HG02588 (cell line): Measurements from ENCODE around the gene TBKBP1.
"Not testable (repeated sequence)": the region's sequence is repeated elsewhere in the genome, so short reads cannot be mapped to it uniquely, and the experiment has no call there.

Experiments used
- ATAC-seq: cut with Tn5 transposase; IDR thresholded peaks from one replicate; pipeline ENCODE4 v1.9.1; 2021; ENCODE audit warnings: mild to moderate bottlenecking, moderate library complexity; ENCODE audit not compliant: unreplicated experiment

TBKBP1 gene

GRCh38 chr17:47676510-47677165, 17.3 kb upstream of the TBKBP1 start:
- no peak for ATAC-seq

DNA sequence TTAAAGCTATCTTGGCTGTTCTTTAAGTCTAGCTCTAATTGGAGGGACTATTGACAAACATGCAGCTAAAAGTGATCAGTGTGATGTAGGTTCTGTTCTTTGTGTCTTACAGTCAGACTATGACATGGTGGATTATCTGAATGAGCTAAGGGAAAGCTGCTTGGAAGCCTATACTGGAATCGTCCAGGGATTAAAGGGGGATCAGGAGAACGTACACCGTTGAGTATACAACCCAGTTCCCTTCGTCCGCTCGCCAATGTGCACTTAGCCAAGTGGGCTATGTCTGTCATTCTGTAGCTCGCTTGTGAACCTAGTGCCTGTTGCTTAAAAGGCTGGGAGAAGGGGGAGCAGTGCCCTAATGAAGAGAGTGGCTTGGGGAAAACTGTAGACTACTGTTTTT, 15.8 kb upstream of the TBKBP1 start:
- no peak for ATAC-seq

- ATAC-seq, result no peak
Measured at GRCh38 chr17:47682138-47682537, 11.8 kb upstream of the TBKBP1 start.

- not testable (repeated sequence) for ATAC-seq
Measured at GRCh38 chr17:47682727-47683126, 11.2 kb upstream of the TBKBP1 start.

- ATAC-seq, result no peak
Measured at GRCh38 chr17:47684025-47684424, 9.9 kb upstream of the TBKBP1 start.

DNA sequence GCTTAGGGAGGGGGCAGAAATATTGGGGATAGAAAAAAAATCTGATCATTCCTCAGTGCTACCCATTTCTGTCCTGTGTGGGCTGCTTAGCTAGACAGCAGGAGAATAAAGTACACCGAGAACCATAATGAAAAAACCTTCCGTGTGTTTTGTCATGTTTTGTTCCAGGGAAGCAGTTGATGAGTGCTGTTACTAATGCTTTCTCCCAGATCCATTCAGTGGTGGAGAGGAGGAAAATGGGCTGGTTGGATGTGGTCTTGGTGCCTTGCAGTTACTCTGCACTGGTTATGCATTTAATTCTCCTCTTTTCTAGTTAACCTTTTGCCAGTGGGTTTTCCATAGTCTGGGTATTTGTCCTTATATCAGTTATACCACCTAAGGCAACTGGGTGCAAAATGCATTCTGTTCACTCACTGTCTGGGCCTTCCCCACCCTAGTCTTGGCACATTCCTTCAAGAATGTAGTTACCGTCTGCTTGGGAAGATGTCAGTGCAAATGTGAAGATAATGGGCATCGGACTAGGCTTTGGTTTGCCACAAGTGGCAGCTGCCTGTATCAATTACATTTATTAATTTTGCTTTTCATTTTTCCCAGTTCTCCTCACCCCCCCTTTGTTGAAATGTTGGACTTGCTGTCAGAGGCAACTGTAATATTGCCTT, 9.3 kb upstream of the TBKBP1 start:
- ATAC-seq, result no peak

DNA sequence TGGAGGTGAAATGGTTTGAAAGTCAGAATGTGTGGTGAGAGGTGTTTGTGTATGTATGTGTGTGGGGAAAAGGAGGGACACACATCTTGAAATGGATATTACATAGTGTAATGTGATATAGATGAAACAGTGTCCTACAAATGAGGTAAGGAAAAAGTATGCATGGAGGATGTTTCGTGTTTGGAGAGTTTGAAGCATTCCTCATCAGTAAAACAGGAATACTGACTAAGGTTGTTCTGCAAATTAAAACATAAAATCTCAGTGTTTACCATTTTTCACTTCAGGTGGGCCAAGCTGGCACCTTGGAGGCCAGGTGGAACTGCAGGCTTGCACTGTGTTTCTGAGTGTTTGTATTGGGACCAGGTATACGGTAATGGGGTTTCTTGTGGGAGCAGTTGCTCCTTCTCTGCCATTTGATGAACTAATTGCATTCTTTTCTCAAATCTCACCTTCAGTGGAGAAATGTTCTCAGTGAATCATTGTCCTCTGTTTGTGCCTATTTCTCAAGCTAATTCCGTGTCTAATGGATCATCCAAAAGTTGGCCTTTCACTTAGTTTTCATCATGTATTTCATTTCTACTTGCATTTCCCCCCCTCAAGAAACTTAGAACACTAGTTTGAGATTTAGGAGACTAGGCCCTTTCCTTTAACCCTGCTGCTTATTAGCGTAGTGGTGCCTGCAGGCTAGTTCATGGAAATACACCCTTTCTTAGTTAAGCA, 8.2 kb upstream of the TBKBP1 start:
- no peak for ATAC-seq

- no peak for ATAC-seq
Measured at GRCh38 chr17:47686276-47686635, 7.7 kb upstream of the TBKBP1 start.

DNA sequence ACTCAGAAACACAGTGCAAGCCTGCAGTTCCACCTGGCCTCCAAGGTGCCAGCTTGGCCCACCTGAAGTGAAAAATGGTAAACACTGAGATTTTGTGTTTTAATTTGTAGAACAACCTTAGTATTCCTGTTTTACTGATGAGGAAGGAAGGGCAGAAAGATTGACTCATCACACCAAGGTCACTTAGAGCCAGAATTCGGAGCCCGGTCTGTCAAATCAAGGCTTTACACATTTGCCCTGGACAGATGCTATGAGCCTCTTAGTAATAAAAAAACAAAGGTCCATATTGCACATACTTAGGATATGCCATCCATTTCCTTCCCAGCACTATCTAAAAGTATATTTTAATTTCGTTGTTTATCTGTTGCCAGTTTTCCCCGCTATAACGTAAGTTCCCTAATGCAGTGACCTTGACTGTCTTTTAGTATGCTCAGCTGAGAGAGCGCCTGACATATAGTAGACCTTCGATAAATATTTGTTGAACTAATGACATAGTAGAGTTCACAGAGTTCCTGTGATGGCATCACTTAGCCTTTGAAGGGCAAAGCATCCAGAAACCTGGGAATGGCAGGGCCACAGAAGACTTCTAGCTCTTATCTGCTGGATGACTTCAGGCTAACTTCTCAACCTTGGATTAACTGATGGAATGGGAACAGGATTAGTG, 7.2 kb upstream of the TBKBP1 start:
- ATAC-seq, result no peak

DNA sequence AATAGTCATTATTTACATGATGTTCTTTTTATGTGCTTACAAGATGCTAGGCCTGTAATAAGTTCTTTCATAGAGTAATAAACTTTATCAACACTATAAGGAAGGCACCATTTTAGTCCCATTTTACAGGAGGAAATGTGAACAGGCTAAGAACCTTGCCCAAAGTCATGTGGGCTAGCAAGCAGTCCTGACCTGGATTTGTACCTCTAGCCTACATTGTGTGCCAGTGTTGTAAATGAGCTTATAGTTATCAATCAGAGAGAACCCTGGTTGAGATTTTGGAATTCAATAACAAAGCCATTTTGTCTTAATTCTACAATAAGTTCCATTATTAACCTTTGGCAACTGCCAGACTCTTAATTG, 6.7 kb upstream of the TBKBP1 start:
- ATAC-seq, result no peak

DNA sequence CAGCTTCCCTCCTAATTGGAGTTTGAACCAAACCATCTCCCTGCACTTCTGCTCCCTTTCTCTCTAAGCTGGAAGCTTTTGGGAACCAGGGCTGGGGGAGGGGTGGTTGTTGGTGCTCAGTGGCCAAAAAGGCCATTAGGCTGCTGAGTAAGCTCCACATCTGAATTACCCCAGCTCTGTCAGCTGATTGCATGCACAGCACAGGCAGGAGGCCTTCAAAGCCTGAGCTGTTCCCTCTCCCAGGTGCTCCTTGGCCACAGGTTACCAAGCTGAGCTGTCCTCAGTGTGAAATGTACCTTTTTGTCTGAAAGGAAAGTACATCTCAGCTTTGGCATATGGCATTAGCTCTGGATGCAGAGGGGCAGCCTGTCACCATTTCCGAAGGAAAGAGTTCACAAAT, 6.2 kb upstream of the TBKBP1 start:
- ATAC-seq, result no peak

GRCh38 chr17:47690121-47690520, 3.8 kb upstream of the TBKBP1 start:
- no peak for ATAC-seq

- no peak for ATAC-seq
Measured at GRCh38 chr17:47692137-47692894, 1.6 kb upstream of the TBKBP1 start.

- no peak for ATAC-seq
Measured at GRCh38 chr17:47692895-47693730, 848 bp upstream of the TBKBP1 start.

- ATAC-seq, result no peak
Measured at GRCh38 chr17:47694581-47695428, 844 bp downstream of the TBKBP1 start.

- no peak for ATAC-seq
Measured at GRCh38 chr17:47695429-47696376, 1.7 kb downstream of the TBKBP1 start.

- ATAC-seq, result no peak
Measured at GRCh38 chr17:47696717-47697642, 3.0 kb downstream of the TBKBP1 start.
